GM23338 (cell line): ENCODE data around the gene SGCG. TPM values are rescaled to one million over a fixed set of nuclear protein-coding genes. Genes with fewer than 3 reads are reported as not detected.

ENCODE experiments used
- ATAC-seq: fragments of 200-7000 bp; cut with Tn5 transposase; 3 replicates; pipeline ENCODE4 v1.9.1; 2020
- DNase-seq: peaks from one replicate; pipeline ENCODE4 v3.0.0-alpha.2; 2015; ENCODE audit warnings: low spot score
- H2AFZ ChIP-seq: fragments of 200-600 bp; sonication (generic); 2 replicates; pipeline ENCODE4 v1.8.0; 2016; ENCODE audit warnings: antibody characterized with exemption, mild to moderate bottlenecking, moderate library complexity
- H3F3A ChIP-seq: fragments of 200-600 bp; sonication (generic); replicated peaks from 2 replicates; pipeline ENCODE4 v1.8.0; 2017; ENCODE audit warnings: antibody characterized with exemption, mixed run types, low read depth
- H3K27ac ChIP-seq: fragments of 200-600 bp; sonication (generic); 2 replicates; pipeline ENCODE4 v1.6.1; 2016; ENCODE audit warnings: low read depth
- H3K27me3 ChIP-seq: fragments of 200-600 bp; sonication (generic); 2 replicates; pipeline ENCODE4 v1.8.0; 2016; ENCODE audit warnings: mild to moderate bottlenecking, mixed run types, moderate library complexity; ENCODE audit not compliant: insufficient read depth
- H3K36me3 ChIP-seq: fragments of 200-600 bp; sonication (generic); 2 replicates; pipeline ENCODE4 v1.8.0; 2016; ENCODE audit warnings: mild to moderate bottlenecking; ENCODE audit not compliant: insufficient read depth
- H3K4me1 ChIP-seq: fragments of 200-600 bp; sonication (generic); 2 replicates; pipeline ENCODE4 v1.8.0; 2016; ENCODE audit warnings: mild to moderate bottlenecking, moderate library complexity; ENCODE audit not compliant: insufficient read depth
- H3K4me2 ChIP-seq: fragments of 200-600 bp; sonication (generic); 2 replicates; pipeline ENCODE4 v1.7.1; 2017; ENCODE audit warnings: mixed run types
- H3K4me3 ChIP-seq: fragments of 200-600 bp; sonication (generic); 2 replicates; pipeline ENCODE4 v1.6.1; 2016; ENCODE audit warnings: mixed run types
- H3K79me2 ChIP-seq: fragments of 200-600 bp; sonication (generic); replicated peaks from 2 replicates; pipeline ENCODE4 v1.8.0; 2017; ENCODE audit warnings: mild to moderate bottlenecking; ENCODE audit not compliant: insufficient read depth
- H3K9me2 ChIP-seq: fragments of 200-600 bp; sonication (generic); 2 replicates; pipeline ENCODE4 v1.8.0; 2017; ENCODE audit not compliant: insufficient read depth
- H4K20me1 ChIP-seq: fragments of 200-600 bp; sonication (generic); replicated peaks from 2 replicates; pipeline ENCODE4 v1.8.0; 2017; ENCODE audit warnings: mild to moderate bottlenecking; ENCODE audit not compliant: insufficient read depth
- H3K27ac Mint-ChIP-seq: 2 replicates; pipeline ENCODE4 v1.8.0; 2020; ENCODE audit warnings: inconsistent platforms, mild to moderate bottlenecking, moderate library complexity, mixed read lengths
- H3K27me3 Mint-ChIP-seq: 3 replicates; pipeline ENCODE4 v1.8.0; 2022; ENCODE audit warnings: low read depth, mild to moderate bottlenecking, moderate library complexity, mixed read lengths, inconsistent platforms; ENCODE audit not compliant: insufficient read depth, poor library complexity
- H3K36me3 Mint-ChIP-seq: 3 replicates; pipeline ENCODE4 v1.8.0; 2021; ENCODE audit warnings: low read depth, mild to moderate bottlenecking, inconsistent platforms, moderate library complexity, mixed read lengths
- H3K4me1 Mint-ChIP-seq: 3 replicates; pipeline ENCODE4 v1.8.0; 2020; ENCODE audit warnings: mild to moderate bottlenecking, inconsistent platforms, mixed read lengths
- H3K4me3 Mint-ChIP-seq: 3 replicates; pipeline ENCODE4 v1.8.0; 2021; ENCODE audit warnings: moderate library complexity, mild to moderate bottlenecking, inconsistent platforms, mixed read lengths
- H3K9me3 Mint-ChIP-seq: 3 replicates; pipeline ENCODE4 v1.8.0; 2020; ENCODE audit warnings: moderate library complexity, mild to moderate bottlenecking, inconsistent platforms, mixed read lengths
- CREB1 ChIP-seq: fragments of 250-450 bp; sonication (Bioruptor Pico); IDR thresholded peaks from 2 replicates; pipeline ENCODE4 v1.5.0; 2020; ENCODE audit warnings: low read depth, mild to moderate bottlenecking, moderate library complexity
- EZH2 ChIP-seq: fragments of 200-600 bp; sonication (generic); IDR thresholded peaks from one replicate; pipeline ENCODE4 v1.8.0; 2017; ENCODE audit warnings: antibody characterized with exemption, mild to moderate bottlenecking, low read depth; ENCODE audit not compliant: unreplicated experiment
- EZH2phosphoT487 ChIP-seq: fragments of 200-600 bp; sonication (generic); IDR thresholded peaks from one replicate; pipeline ENCODE4 v1.8.1; 2018; ENCODE audit warnings: antibody characterized with exemption; ENCODE audit not compliant: unreplicated experiment
- STAT1 ChIP-seq: IDR thresholded peaks from one replicate; pipeline ENCODE4 v1.6.1; 2016; ENCODE audit warnings: antibody characterized with exemption; ENCODE audit not compliant: unreplicated experiment
- ZNF331 ChIP-seq: fragments of 250-450 bp; sonication (Bioruptor Pico); IDR thresholded peaks from 2 replicates; pipeline ENCODE4 v1.5.0; 2020; ENCODE audit warnings: low read depth, mild to moderate bottlenecking, moderate library complexity
- polyA plus RNA-seq: library from polyadenylated mRNA; unstranded; fragments of >200 nt; fragmentation: Nextera tagmentation; extraction: Ambion mirVana; gene quantifications from 2 replicates; pipeline ENCODE4 v1.2.1, GENCODE V29; 2016
- total RNA-seq: library from RNA; depleted of rRNA; stranded (reverse); fragments of >200 nt; shearing (Covaris generic); gene quantifications from 2 replicates; pipeline ENCODE4 v1.2.3, GENCODE V29; 2014
- TF ChIP-seq, protein P1 (sequence below): fragments of 250-450 bp; sonication (Bioruptor Pico); IDR thresholded peaks from 2 replicates; pipeline ENCODE4 v1.5.0; 2020; ENCODE audit warnings: mild to moderate bottlenecking, moderate library complexity
- TF ChIP-seq, protein P2 (sequence below), 2 experiments: fragments of 200-600 bp in 1 of 2; sonication (generic) in 1 of 2; conservative IDR thresholded peaks; 2 replicates each; pipeline versions ENCODE4 v1.5.1 to v1.6.1; 2016 to 2017; ENCODE audit warnings: antibody characterized with exemption in 2 of 2, low read depth in 2 of 2, mild to moderate bottlenecking in 2 of 2, moderate library complexity in 1 of 2
- TF ChIP-seq, protein P3 (sequence below): IDR thresholded peaks from 2 replicates; pipeline ENCODE4 v1.6.1; 2016; ENCODE audit warnings: antibody characterized with exemption

Gene SGCG
- total and polyA plus RNA-seq, 2 experiments from 2014 or later = not detected

DNA sequence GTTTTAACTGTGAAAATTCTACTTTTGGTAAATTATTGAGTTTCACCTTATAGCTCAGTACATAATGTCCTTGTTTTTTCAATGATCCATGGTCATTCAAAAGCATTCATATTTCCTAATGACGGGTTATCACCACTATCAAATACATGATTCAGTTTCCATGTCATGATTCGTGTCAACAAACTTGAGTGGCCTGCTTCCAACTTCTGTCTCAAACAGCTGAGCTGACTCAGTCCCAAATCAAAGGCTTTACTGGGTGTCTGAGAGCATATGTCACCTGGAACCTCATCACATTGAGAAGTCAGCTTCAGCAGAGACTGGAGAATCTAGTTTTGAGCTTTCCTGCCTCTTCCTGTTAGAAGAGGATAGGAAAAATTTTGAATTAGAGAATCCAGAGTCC is 40.3 kb upstream of the SGCG start (continued):
- TF ChIP-seq, protein P1, sequence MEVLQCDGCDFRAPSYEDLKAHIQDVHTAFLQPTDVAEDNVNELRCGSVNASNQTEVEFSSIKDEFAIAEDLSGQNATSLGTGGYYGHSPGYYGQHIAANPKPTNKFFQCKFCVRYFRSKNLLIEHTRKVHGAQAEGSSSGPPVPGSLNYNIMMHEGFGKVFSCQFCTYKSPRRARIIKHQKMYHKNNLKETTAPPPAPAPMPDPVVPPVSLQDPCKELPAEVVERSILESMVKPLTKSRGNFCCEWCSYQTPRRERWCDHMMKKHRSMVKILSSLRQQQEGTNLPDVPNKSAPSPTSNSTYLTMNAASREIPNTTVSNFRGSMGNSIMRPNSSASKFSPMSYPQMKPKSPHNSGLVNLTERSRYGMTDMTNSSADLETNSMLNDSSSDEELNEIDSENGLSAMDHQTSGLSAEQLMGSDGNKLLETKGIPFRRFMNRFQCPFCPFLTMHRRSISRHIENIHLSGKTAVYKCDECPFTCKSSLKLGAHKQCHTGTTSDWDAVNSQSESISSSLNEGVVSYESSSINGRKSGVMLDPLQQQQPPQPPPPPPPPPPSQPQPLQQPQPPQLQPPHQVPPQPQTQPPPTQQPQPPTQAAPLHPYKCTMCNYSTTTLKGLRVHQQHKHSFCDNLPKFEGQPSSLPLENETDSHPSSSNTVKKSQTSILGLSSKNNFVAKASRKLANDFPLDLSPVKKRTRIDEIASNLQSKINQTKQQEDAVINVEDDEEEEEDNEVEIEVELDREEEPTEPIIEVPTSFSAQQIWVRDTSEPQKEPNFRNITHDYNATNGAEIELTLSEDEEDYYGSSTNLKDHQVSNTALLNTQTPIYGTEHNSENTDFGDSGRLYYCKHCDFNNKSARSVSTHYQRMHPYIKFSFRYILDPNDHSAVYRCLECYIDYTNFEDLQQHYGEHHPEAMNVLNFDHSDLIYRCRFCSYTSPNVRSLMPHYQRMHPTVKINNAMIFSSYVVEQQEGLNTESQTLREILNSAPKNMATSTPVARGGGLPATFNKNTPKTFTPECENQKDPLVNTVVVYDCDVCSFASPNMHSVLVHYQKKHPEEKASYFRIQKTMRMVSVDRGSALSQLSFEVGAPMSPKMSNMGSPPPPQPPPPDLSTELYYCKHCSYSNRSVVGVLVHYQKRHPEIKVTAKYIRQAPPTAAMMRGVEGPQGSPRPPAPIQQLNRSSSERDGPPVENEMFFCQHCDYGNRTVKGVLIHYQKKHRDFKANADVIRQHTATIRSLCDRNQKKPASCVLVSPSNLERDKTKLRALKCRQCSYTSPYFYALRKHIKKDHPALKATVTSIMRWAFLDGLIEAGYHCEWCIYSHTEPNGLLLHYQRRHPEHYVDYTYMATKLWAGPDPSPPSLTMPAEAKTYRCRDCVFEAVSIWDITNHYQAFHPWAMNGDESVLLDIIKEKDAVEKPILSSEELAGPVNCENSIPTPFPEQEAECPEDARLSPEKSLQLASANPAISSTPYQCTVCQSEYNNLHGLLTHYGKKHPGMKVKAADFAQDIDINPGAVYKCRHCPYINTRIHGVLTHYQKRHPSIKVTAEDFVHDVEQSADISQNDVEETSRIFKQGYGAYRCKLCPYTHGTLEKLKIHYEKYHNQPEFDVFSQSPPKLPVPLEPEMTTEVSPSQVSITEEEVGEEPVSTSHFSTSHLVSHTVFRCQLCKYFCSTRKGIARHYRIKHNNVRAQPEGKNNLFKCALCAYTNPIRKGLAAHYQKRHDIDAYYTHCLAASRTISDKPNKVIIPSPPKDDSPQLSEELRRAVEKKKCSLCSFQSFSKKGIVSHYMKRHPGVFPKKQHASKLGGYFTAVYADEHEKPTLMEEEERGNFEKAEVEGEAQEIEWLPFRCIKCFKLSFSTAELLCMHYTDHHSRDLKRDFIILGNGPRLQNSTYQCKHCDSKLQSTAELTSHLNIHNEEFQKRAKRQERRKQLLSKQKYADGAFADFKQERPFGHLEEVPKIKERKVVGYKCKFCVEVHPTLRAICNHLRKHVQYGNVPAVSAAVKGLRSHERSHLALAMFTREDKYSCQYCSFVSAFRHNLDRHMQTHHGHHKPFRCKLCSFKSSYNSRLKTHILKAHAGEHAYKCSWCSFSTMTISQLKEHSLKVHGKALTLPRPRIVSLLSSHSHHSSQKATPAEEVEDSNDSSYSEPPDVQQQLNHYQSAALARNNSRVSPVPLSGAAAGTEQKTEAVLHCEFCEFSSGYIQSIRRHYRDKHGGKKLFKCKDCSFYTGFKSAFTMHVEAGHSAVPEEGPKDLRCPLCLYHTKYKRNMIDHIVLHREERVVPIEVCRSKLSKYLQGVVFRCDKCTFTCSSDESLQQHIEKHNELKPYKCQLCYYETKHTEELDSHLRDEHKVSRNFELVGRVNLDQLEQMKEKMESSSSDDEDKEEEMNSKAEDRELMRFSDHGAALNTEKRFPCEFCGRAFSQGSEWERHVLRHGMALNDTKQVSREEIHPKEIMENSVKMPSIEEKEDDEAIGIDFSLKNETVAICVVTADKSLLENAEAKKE (CRISPR knock-in tag) = no peak

DNA sequence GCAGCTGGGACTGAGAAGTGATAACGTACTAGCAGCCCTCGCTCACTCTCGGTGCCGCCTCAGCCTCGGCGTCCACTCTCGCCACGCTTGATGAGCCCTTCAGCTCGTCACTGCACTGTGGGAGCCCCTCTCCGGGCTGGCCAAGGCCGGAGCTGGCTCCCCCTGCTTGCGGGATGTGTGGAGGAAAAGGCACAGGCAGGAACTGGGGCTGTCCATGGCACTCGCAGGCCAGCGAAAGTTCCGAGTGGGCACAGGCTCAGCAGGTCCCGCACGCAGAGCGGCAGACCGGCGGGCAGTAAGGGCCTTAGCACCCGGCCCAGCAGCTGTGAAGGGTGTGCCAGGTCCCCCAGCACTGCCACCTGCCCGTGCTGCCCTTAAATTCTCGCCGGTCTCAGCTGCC is 38.8 kb upstream of the SGCG start:
- Histone ChIP-seq H3K79me2 (no peaks in the 10 kb centered on the region), H4K20me1 (no peaks in the 10 kb centered on the region), H3K27me3 (no peaks in the 10 kb centered on the region), H3K4me3 (no peak overlapping the region), H3K27ac (no peak overlapping the region), H3K4me1 (no peaks in the 10 kb centered on the region), H3K36me3 (no peaks in the 10 kb centered on the region), H3F3A (no peaks in the 10 kb centered on the region), H3K9me2 (no peaks in the 10 kb centered on the region), H3K4me2 (no peak overlapping the region), H2AFZ (no peak overlapping the region)
- no peak for ATAC-seq
- H3K4me1 Mint-ChIP-seq = no peaks in the 10 kb centered on the region
- peaks cover 11% of the 10 kb centered on the region; the same call in 2 of the 3 replicates for H3K36me3 Mint-ChIP-seq
- H3K4me3 Mint-ChIP-seq = no peak overlapping the region
- no peaks in the 10 kb centered on the region for H3K27me3 Mint-ChIP-seq
- no peak for DNase-seq
- H3K9me3 Mint-ChIP-seq = peaks cover 31% of the 10 kb centered on the region
- no peak overlapping the region for H3K27ac Mint-ChIP-seq
- TF ChIP-seq STAT1 = no peak
- TF ChIP-seq EZH2 = no peak
- no peak for TF ChIP-seq CREB1
- TF ChIP-seq, protein P2, sequence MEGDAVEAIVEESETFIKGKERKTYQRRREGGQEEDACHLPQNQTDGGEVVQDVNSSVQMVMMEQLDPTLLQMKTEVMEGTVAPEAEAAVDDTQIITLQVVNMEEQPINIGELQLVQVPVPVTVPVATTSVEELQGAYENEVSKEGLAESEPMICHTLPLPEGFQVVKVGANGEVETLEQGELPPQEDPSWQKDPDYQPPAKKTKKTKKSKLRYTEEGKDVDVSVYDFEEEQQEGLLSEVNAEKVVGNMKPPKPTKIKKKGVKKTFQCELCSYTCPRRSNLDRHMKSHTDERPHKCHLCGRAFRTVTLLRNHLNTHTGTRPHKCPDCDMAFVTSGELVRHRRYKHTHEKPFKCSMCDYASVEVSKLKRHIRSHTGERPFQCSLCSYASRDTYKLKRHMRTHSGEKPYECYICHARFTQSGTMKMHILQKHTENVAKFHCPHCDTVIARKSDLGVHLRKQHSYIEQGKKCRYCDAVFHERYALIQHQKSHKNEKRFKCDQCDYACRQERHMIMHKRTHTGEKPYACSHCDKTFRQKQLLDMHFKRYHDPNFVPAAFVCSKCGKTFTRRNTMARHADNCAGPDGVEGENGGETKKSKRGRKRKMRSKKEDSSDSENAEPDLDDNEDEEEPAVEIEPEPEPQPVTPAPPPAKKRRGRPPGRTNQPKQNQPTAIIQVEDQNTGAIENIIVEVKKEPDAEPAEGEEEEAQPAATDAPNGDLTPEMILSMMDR (conservative IDR thresholded peaks at IDR 0.05; ENCODE audit: low read depth in 2 of 2) = no peak
- no peak for TF ChIP-seq EZH2phosphoT487
- TF ChIP-seq, protein P3, sequence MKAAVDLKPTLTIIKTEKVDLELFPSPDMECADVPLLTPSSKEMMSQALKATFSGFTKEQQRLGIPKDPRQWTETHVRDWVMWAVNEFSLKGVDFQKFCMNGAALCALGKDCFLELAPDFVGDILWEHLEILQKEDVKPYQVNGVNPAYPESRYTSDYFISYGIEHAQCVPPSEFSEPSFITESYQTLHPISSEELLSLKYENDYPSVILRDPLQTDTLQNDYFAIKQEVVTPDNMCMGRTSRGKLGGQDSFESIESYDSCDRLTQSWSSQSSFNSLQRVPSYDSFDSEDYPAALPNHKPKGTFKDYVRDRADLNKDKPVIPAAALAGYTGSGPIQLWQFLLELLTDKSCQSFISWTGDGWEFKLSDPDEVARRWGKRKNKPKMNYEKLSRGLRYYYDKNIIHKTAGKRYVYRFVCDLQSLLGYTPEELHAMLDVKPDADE = no peak
- TF ChIP-seq ZNF331 (CRISPR knock-in tag) = no peak
